Nephron (organoid): ENCODE measurements around the gene ZRSR2.

Experiments used
- H3K27ac Mint-ChIP-seq, 3 experiments: 2 replicates each; pipeline ENCODE4 v1.8.0; 2020; ENCODE audit warnings: mixed read lengths in 3 of 3, mild to moderate bottlenecking in 2 of 3, moderate library complexity in 1 of 3
- H3K27me3 Mint-ChIP-seq: 2 replicates; pipeline ENCODE4 v1.8.0; 2021; ENCODE audit warnings: low read depth, mild to moderate bottlenecking, moderate library complexity, mixed read lengths
- H3K36me3 Mint-ChIP-seq: 2 replicates; pipeline ENCODE4 v1.8.0; 2020; ENCODE audit warnings: low read depth, mixed read lengths
- H3K4me1 Mint-ChIP-seq: 2 replicates; pipeline ENCODE4 v1.8.0; 2020; ENCODE audit warnings: mixed read lengths
- H3K4me3 Mint-ChIP-seq, 3 experiments: 2 replicates each; pipeline ENCODE4 v1.8.0; 2020; ENCODE audit warnings: mild to moderate bottlenecking in 3 of 3, mixed read lengths in 3 of 3, moderate library complexity in 2 of 3
- H3K9me3 Mint-ChIP-seq: 2 replicates; pipeline ENCODE4 v1.8.0; 2020; ENCODE audit warnings: mixed read lengths
- TF ChIP-seq, protein P1 (sequence below), 3 experiments: fragments of 200-600 bp; sonication (generic); IDR thresholded peaks; one replicate each; pipeline ENCODE4 v1.5.0; 2021; ENCODE audit warnings: antibody characterized with exemption in 3 of 3; ENCODE audit not compliant: unreplicated experiment in 3 of 3

Gene ZRSR2

DNA sequence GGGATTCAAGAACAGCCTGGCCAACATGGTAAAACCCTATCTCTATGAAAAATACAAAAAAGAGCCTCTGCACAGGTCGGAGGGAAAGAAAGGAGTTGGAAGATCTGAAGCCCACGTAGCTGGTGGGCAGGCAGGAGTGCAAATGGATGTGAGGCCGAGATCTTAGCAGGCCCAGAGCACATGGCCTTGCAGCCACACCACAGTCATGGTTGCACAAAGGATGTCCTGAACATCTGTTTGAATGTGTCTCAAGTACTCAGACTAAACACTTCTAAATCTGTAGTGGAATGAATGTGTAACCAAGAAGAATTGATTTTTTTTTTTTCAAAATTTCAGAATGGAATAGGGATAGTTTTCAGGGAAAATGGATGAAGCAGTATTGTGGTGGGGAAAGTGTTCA, 41.4 kb upstream of the ZRSR2 start:
- Mint-ChIP-seq H3K9me3 (no peaks in the 10 kb centered on the region), H3K27ac (no peak overlapping the region), H3K27me3 (no peaks in the 10 kb centered on the region), H3K4me1 (peaks cover 9% of the 10 kb centered on the region), H3K36me3 (peaks cover 13% of the 10 kb centered on the region), H3K4me3 (no peak overlapping the region)
- TF ChIP-seq, protein P1, sequence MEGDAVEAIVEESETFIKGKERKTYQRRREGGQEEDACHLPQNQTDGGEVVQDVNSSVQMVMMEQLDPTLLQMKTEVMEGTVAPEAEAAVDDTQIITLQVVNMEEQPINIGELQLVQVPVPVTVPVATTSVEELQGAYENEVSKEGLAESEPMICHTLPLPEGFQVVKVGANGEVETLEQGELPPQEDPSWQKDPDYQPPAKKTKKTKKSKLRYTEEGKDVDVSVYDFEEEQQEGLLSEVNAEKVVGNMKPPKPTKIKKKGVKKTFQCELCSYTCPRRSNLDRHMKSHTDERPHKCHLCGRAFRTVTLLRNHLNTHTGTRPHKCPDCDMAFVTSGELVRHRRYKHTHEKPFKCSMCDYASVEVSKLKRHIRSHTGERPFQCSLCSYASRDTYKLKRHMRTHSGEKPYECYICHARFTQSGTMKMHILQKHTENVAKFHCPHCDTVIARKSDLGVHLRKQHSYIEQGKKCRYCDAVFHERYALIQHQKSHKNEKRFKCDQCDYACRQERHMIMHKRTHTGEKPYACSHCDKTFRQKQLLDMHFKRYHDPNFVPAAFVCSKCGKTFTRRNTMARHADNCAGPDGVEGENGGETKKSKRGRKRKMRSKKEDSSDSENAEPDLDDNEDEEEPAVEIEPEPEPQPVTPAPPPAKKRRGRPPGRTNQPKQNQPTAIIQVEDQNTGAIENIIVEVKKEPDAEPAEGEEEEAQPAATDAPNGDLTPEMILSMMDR (IDR thresholded peaks at IDR 0.05; ENCODE audit: unreplicated experiment in 3 of 3): no peak

DNA sequence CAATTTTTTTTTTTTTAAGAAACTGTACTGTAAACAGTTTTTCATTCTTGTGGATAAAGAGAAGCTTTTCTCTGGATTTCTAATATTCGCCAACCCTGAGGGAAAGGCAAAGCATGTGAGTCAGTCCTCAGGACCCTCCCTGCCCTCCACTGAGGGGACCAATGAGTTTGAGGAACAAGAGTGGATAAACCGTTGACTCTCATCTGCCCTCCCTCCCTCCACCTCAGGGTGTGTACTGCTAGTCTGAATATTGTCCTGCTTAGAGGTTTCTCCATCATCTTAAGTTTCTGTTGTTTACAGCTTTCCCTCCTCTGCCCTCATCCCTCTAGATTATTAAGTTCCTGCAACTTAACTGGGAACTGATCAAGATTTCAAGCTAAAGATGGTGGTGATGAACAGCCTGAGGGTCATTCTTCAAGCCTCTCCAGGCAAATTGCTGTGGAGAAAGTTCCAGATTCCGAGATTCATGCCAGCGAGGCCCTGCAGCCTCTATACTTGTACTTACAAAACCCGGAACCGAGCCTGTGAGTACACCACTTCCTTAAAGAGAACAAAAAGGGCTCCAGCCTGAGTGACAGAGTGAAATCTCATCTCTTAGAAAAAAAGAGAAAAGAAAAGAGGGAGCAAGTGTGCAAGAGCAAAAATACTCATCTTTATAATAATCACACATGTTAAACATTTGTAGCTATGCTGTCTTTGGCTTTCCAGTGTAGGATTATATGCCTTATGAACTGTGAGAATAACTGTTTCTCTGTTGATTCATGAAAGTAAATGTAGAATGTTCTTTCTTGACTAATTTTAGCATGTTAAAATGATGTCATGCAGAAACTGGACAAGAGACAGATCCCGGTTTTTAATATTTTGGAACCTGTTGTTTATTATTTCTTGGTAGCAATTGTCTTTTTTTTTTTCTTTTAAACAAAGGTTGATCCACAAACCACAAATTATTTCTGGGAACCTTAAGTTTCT, 40.4 kb upstream of the ZRSR2 start:
- Mint-ChIP-seq H3K27ac (no peak overlapping the region), H3K4me3 (no peak overlapping the region), H3K27me3 (no peaks in the 10 kb centered on the region), H3K9me3 (no peaks in the 10 kb centered on the region), H3K4me1 (peaks cover 9% of the 10 kb centered on the region), H3K36me3 (peaks cover 7% of the 10 kb centered on the region)
- TF ChIP-seq, protein P1 (IDR thresholded peaks at IDR 0.05; ENCODE audit: unreplicated experiment in 3 of 3): no peak

DNA sequence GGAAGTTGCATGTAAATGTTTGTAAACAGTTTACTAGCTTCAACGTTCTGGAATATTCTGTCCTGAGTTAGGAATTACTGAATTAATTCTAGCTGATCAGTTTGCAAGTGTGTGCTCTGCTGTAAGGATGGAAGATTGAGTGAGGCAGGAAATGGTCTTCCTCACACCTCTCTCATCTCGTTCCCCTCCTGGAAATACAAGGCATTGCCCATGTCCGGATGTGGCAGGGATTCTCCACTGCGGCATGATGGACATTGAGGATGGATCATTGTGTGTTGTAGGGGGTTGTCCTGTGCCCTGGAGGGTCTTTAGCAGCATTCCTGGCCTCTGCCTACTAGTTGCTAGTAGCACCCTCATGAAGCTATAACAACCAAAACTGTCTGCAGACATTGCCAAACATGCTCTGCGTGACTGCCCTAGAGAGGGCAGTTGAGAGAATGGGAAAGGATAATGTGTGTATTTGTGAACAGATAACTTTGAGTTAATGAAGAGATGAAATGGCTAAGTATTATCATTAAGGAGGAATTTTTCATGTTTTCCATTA, 39.6 kb upstream of the ZRSR2 start:
- Mint-ChIP-seq H3K9me3 (no peaks in the 10 kb centered on the region), H3K27ac (peak overlapping the region in 2 of 3 experiments; percentile 32 to 43), H3K36me3 (peaks cover 4% of the 10 kb centered on the region), H3K27me3 (no peaks in the 10 kb centered on the region), H3K4me1 (peaks cover 9% of the 10 kb centered on the region), H3K4me3 (no peak overlapping the region)
- TF ChIP-seq, protein P1 (IDR thresholded peaks at IDR 0.05; ENCODE audit: unreplicated experiment in 3 of 3): no peak

DNA sequence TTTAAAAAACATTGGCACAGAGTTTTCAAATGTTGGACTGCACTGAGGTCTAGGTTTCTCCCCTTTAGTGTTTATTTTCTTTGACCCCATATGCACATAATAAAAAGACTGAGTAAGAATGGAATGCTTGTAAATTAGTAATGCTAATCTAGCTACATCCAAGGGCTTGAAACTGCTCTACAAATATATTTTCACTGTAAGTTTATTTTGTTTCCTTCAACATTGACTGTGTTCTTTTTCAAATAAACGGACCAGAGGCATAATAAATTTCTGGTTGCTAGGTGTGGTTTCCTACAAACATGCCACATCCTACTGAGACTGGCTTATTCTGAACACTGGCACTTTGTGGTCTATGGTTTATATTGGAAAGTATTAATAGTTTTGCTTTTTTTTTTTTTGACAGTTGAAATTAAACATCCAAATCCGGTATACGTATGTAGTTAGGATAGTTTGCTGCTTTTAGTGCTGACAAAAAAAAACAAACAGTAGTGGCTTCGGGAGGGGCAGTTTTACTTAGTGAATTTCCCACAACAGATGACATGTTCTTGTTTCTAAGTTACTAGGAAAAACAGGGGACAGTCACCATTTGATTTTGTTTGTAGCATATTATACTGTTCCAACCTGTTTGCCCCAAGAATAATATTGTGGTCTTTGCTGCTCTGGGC, 39.0 kb upstream of the ZRSR2 start:
- Mint-ChIP-seq H3K27ac (peak overlapping the region in 2 of 3 experiments; percentile 32 to 43), H3K4me3 (no peak overlapping the region), H3K4me1 (peaks cover 9% of the 10 kb centered on the region), H3K36me3 (peaks cover 4% of the 10 kb centered on the region), H3K9me3 (no peaks in the 10 kb centered on the region), H3K27me3 (no peaks in the 10 kb centered on the region)
- TF ChIP-seq, protein P1 (IDR thresholded peaks at IDR 0.05; ENCODE audit: unreplicated experiment in 3 of 3): no peak

DNA sequence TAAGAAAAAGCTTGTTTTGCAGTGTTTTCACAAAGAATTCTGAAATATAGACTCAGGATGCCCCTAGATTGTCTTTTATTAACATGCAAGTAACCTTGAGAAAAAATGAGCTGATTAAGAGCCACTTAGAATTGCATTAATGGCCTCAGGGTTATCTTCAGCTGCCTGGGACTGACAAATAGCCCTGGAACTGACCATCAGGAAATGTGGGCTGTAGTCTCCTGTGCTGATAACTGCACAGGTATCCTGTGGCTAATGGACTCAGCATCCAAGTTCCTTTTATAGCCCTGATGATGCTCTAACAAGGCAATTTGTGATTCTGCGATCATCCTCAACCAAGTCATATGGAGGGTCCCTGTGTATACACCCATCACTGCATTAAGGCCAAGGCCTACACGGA, 35.2 kb upstream of the ZRSR2 start:
- Mint-ChIP-seq H3K4me1 (peaks cover 9% of the 10 kb centered on the region), H3K4me3 (no peak overlapping the region), H3K27me3 (no peaks in the 10 kb centered on the region), H3K9me3 (no peaks in the 10 kb centered on the region), H3K36me3 (peaks cover 4% of the 10 kb centered on the region), H3K27ac (no peak overlapping the region)
- TF ChIP-seq, protein P1 (IDR thresholded peaks at IDR 0.05; ENCODE audit: unreplicated experiment in 3 of 3): no peak
